Lower leg skin (tissue), 4 donors: ENCODE results near the gene MEN1. TPM values are rescaled to one million over a fixed set of nuclear protein-coding genes. Genes with fewer than 3 reads are reported as not detected.

Experiments
- DNase-seq, 2 donors: peaks; one replicate each; pipeline ENCODE4 v3.0.0-alpha.2; 2019; ENCODE audit warnings: low spot score in 2 of 2
- H3K4me3 ChIP-seq: fragments of 200-600 bp; sonication (generic); 2 replicates; pipeline ENCODE4 v1.5.1; 2017; ENCODE audit warnings: mild to moderate bottlenecking, low read depth; ENCODE audit not compliant: poor library complexity, severe bottlenecking
- CTCF ChIP-seq, 3 donors: fragments of 450-650 bp; IDR thresholded peaks; one replicate each; pipeline ENCODE4 v1.5.1; 2016; ENCODE audit warnings: antibody characterized with exemption in 3 of 3, mild to moderate bottlenecking in 3 of 3, moderate library complexity in 2 of 3
- POLR2A ChIP-seq, 2 donors: fragments of 450-650 bp; IDR thresholded peaks; one replicate each; pipeline ENCODE4 v1.6.1; 2016 to 2017; ENCODE audit warnings: antibody characterized with exemption in 2 of 2, mild to moderate bottlenecking in 1 of 2, moderate library complexity in 1 of 2
- WGBS, 2 donors: methylation state at CpG; one replicate each; pipeline ENCODE4 v1.1.5; 2018; 5-methylcytosine and 5-hydroxymethylcytosine counted together
- intact Hi-C: fragments of 100-400 bp; cut with DNase I; formaldehyde crosslinking; loops from one replicate; pipeline ENCODE4 v1.15.0; 2023; ENCODE audit warnings: low total_unique reads
- total RNA-seq, 4 donors: library from RNA; depleted of rRNA; stranded (reverse); fragments of >200 nt; gene quantifications; one replicate each; pipeline ENCODE4 v1.1.0, GENCODE V29; 2016

MEN1 gene
- total RNA-seq, 4 donors from 2014 or later = 20.5 to 42.7 (median 32.2) TPM

- WGBS, 2 donors = 89 to 98% methylated on average over 12 to 13 of the region's 25 CpGs
- H3K4me3 ChIP-seq = no peak overlapping the region
- TF ChIP-seq CTCF (IDR thresholded peaks at IDR 0.05) (no peak), POLR2A (IDR thresholded peaks at IDR 0.05) (no peak)
- intact Hi-C loops = no loop called here
- DNase-seq = no peak
These were observed 23.8 kb upstream of the MEN1 start for GRCh38 chr11:64834031-64834722.

- TF ChIP-seq CTCF (IDR thresholded peaks at IDR 0.05) (no peak), POLR2A (IDR thresholded peaks at IDR 0.05) (no peak)
- intact Hi-C loops = no loop called here
- WGBS, 2 donors = 84 to 87% methylated on average over 10 of the region's 10 CpGs
- DNase-seq = no peak
- H3K4me3 ChIP-seq = no peak overlapping the region
These were observed 23.2 kb upstream of the MEN1 start for GRCh38 chr11:64833509-64833908.

GRCh38 chr11:64833198-64833502 lies 22.8 kb upstream of the MEN1 start:
- H3K4me3 ChIP-seq = no peak overlapping the region
- WGBS, 2 donors = 92 to 95% methylated on average over 12 of the region's 12 CpGs
- intact Hi-C loops = no loop called here
- no peak for DNase-seq
- TF ChIP-seq CTCF (IDR thresholded peaks at IDR 0.05) (no peak), POLR2A (IDR thresholded peaks at IDR 0.05) (no peak)

GRCh38 chr11:64832467-64833197 lies 22.3 kb upstream of the MEN1 start:
- intact Hi-C loops = no loop called here
- no peak overlapping the region for H3K4me3 ChIP-seq
- DNase-seq = no peak
- no peak for TF ChIP-seq POLR2A (IDR thresholded peaks at IDR 0.05)
- no peak for TF ChIP-seq CTCF (IDR thresholded peaks at IDR 0.05)
- WGBS, 2 donors = 94% methylated on average over 19 to 21 of the region's 21 CpGs

- no peak for DNase-seq
- intact Hi-C loops = no loop called here
- TF ChIP-seq POLR2A (IDR thresholded peaks at IDR 0.05) = no peak
- TF ChIP-seq CTCF (IDR thresholded peaks at IDR 0.05) = no peak
- H3K4me3 ChIP-seq = no peak overlapping the region
- 87 to 91% methylated on average over 24 of the region's 24 CpGs for WGBS, 2 donors
These were observed 21.1 kb upstream of the MEN1 start for GRCh38 chr11:64831411-64831891.
